PC-9 (cell line): Measurements from ENCODE around the gene ITLN1.

ENCODE experiments used
- CTCF ChIP-seq: fragments of 200-600 bp; sonication (generic); conservative IDR thresholded peaks from 2 replicates; pipeline ENCODE4 v1.6.1; 2017; ENCODE audit warnings: mixed run types, antibody characterized with exemption, mild to moderate bottlenecking, moderate library complexity
- EZH2 ChIP-seq: fragments of 200-600 bp; sonication (generic); IDR thresholded peaks from 2 replicates; pipeline ENCODE4 v1.8.0; 2017; ENCODE audit warnings: antibody characterized with exemption, low read depth

- TF ChIP-seq CTCF (no peak), EZH2 (no peak)
Measured at GRCh38 chr1:160853014-160853413, 32.0 kb downstream of the ITLN1 start.
